Activated CD4-positive, alpha-beta T cell treated with anti-CD3 and anti-CD28 coated beads, Interleukin-10, Interleukin-2, amounts not matched to agents 100 ng/mL and 50 ng/mL, durations not matched to agents 16 hours and 8 hours (primary cell): Measurements from ENCODE around the gene TTYH3.
"Not testable (repeated sequence)": the region's sequence is repeated elsewhere in the genome, so short reads cannot be mapped to it uniquely, and the experiment has no call there.

Experiments
- DNase-seq: peaks from one replicate; pipeline ENCODE4 v3.0.0-alpha.2; 2020

The TTYH3 gene

GRCh38 chr7:2603044-2603965, 28.5 kb upstream of the TTYH3 start:
- DNase-seq: no peak

- no peak for DNase-seq
These were observed 27.1 kb upstream of the TTYH3 start for GRCh38 chr7:2604608-2605174.

GRCh38 chr7:2605608-2606538, 25.9 kb upstream of the TTYH3 start:
- no peak for DNase-seq

GRCh38 chr7:2606539-2606936, 25.2 kb upstream of the TTYH3 start:
- DNase-seq: no peak

- DNase-seq: no peak
These were observed 24.5 kb upstream of the TTYH3 start for GRCh38 chr7:2607122-2607922.

- DNase-seq: no peak
These were observed 23.6 kb upstream of the TTYH3 start for GRCh38 chr7:2607923-2608904.

GRCh38 chr7:2608921-2609411, 22.8 kb upstream of the TTYH3 start:
- DNase-seq: peak; percentile 21

GRCh38 chr7:2609646-2610045, 22.1 kb upstream of the TTYH3 start:
- DNase-seq: not testable (repeated sequence)

GRCh38 chr7:2610466-2610865, 21.3 kb upstream of the TTYH3 start:
- no peak for DNase-seq

- no peak for DNase-seq
These were observed 20.9 kb upstream of the TTYH3 start for GRCh38 chr7:2610898-2611297.

- no peak for DNase-seq
These were observed 20.4 kb upstream of the TTYH3 start for GRCh38 chr7:2611401-2611800.

- DNase-seq: no peak
These were observed 19.9 kb upstream of the TTYH3 start for GRCh38 chr7:2611922-2612321.

- peak; percentile 8 for DNase-seq
These were observed 19.2 kb upstream of the TTYH3 start for GRCh38 chr7:2612445-2613097.

- no peak for DNase-seq
These were observed 18.5 kb upstream of the TTYH3 start for GRCh38 chr7:2613098-2613930.

GRCh38 chr7:2613931-2614600, 17.7 kb upstream of the TTYH3 start:
- no peak for DNase-seq

- DNase-seq: no peak
These were observed 17.0 kb upstream of the TTYH3 start for GRCh38 chr7:2614631-2615330.

GRCh38 chr7:2616387-2617324, 15.1 kb upstream of the TTYH3 start:
- no peak for DNase-seq
